Adipocyte (in vitro differentiated cells): ENCODE data around the gene FAM149A.

Source experiments
- DNase-seq: peaks from one replicate; pipeline ENCODE4 v3.0.0-alpha.2; 2015; ENCODE audit warnings: low read depth
- H3K27me3 ChIP-seq: replicated peaks from 2 replicates; pipeline ENCODE4 v1.7.0; 2013; ENCODE audit warnings: mild to moderate bottlenecking, low read length, moderate library complexity; ENCODE audit not compliant: control insufficient read depth, insufficient read depth
- H3K36me3 ChIP-seq: 2 replicates; pipeline ENCODE4 v1.7.0; 2013; ENCODE audit warnings: low read length, mild to moderate bottlenecking, moderate library complexity; ENCODE audit not compliant: control insufficient read depth, insufficient read depth, severe bottlenecking
- H3K4me1 ChIP-seq: 2 replicates; pipeline ENCODE4 v1.7.0; 2013; ENCODE audit warnings: mild to moderate bottlenecking, low read length, moderate library complexity; ENCODE audit not compliant: control insufficient read depth, insufficient read depth
- H3K4me3 ChIP-seq: 2 replicates; pipeline ENCODE4 v1.7.0; 2013; ENCODE audit warnings: mild to moderate bottlenecking, low read length, moderate library complexity
- H3K9ac ChIP-seq: 2 replicates; pipeline ENCODE4 v1.7.0; 2013; ENCODE audit warnings: mild to moderate bottlenecking, low read length, moderate library complexity
- H3K9me3 ChIP-seq: 2 replicates; pipeline ENCODE4 v1.7.0; 2013; ENCODE audit warnings: mild to moderate bottlenecking, low read length, moderate library complexity; ENCODE audit not compliant: control insufficient read depth

FAM149A gene

DNA sequence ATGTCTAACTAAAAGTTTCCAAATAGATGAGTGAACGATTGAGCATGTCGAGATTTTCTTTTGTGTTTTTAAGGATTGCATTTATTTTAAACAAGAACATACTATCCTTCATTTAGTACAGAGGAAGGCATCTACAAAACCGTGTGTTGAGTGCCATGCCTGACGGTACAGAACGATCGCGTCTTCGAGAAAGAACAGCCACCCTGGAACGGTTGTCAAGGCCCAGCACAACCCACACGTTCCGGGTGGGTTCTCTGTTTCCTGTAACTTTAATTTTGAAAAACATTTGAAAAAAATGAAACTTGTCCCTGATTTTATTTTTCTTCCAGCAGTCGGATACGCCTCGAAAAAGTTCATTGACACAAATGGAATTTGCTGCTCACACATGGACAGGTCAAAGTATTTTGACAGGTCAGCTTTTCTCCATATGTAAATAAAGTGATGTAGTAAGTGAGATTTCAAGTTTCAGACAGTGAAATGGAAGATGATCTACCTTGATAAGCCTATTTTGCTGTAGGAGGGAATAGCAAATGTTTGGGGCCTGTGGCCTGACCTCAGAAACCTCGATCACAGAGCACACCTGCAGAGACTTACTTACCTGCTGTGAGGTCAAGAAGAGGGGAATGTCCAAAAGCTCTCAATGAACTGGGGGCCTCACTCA is 62.5 kb downstream of the FAM149A start:
- Histone ChIP-seq H3K36me3 (no peaks in the 10 kb centered on the region), H3K9me3 (no peaks in the 10 kb centered on the region), H3K27me3 (no peaks in the 10 kb centered on the region), H3K4me3 (no peak overlapping the region), H3K4me1 (no peaks in the 10 kb centered on the region), H3K9ac (no peak overlapping the region)
- DNase-seq: no peak

DNA sequence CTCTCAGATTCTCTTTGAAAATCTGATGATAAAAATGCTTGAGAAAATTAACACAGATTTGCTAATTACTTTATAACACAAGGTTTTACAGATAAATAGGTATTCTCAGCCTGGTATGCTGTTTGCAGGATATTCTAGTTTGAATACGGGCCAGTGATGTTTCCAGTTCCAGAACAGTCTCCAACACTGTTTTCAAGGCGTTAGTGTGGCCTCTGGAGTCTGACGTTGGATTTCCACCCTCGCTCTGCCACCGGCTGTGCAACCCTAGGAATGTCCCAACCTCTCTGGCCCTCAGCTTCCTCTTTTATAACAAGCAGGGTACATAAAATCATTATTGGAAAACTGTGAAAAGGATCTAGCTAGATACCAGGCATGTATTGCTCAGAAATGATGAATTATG is 63.1 kb downstream of the FAM149A start:
- Histone ChIP-seq H3K9me3 (no peaks in the 10 kb centered on the region), H3K27me3 (no peaks in the 10 kb centered on the region), H3K9ac (no peak overlapping the region), H3K4me1 (no peaks in the 10 kb centered on the region), H3K36me3 (no peaks in the 10 kb centered on the region), H3K4me3 (no peak overlapping the region)
- no peak for DNase-seq

DNA sequence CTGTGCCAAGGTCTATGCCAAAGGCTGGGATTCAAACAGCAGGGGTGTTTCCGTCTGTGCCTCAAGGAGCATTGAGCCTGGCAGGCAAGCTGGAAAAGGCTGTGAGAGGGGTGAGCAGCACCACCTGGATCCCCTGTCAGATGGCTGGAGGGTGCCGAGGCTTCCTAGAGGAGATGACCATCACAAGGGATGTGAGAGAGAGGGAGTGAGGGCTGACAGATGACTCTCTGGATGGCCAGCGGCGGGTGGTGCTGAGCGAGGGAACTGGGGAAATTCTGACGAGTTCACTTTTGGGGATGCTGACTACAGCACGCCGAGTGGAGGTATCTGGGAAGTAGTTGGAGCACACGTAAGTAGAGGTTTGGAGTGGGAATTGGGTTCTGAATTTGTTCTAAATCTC is 64.2 kb downstream of the FAM149A start:
- Histone ChIP-seq H3K4me3 (no peak overlapping the region), H3K27me3 (no peaks in the 10 kb centered on the region), H3K9me3 (no peaks in the 10 kb centered on the region), H3K9ac (no peak overlapping the region), H3K36me3 (no peaks in the 10 kb centered on the region), H3K4me1 (no peaks in the 10 kb centered on the region)
- DNase-seq: no peak

DNA sequence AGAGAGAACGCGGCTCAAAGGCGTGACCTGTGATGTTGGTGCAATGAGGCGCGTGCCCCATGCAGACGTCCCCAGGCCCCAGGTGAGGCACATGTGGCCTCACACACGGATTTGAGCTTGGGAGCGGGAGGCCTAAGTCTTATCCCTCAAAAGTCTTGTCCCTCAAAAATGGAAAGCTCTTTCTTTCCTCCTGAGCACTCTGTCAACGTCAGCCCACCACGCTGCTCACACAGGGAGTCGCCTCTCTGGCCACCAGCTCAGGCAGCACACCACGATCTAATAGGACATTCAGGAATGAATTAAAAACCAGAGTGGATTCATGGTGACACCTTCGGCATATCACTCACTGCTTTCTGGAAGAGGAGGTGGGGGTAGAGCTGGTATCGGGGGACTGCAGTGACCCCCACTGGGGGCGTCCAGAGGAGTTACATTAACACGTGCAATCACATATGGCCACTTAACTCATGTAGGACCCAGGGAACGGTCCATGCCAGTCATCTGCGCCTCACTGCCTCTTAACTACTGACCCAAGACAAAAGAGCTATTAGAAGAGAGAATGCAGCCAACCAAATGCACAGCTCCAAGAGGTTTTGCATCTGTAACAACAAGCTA is 64.9 kb downstream of the FAM149A start:
- Histone ChIP-seq H3K27me3 (no peaks in the 10 kb centered on the region), H3K9ac (no peak overlapping the region), H3K36me3 (no peaks in the 10 kb centered on the region), H3K4me3 (no peak overlapping the region), H3K9me3 (no peaks in the 10 kb centered on the region), H3K4me1 (no peaks in the 10 kb centered on the region)
- no peak for DNase-seq

DNA sequence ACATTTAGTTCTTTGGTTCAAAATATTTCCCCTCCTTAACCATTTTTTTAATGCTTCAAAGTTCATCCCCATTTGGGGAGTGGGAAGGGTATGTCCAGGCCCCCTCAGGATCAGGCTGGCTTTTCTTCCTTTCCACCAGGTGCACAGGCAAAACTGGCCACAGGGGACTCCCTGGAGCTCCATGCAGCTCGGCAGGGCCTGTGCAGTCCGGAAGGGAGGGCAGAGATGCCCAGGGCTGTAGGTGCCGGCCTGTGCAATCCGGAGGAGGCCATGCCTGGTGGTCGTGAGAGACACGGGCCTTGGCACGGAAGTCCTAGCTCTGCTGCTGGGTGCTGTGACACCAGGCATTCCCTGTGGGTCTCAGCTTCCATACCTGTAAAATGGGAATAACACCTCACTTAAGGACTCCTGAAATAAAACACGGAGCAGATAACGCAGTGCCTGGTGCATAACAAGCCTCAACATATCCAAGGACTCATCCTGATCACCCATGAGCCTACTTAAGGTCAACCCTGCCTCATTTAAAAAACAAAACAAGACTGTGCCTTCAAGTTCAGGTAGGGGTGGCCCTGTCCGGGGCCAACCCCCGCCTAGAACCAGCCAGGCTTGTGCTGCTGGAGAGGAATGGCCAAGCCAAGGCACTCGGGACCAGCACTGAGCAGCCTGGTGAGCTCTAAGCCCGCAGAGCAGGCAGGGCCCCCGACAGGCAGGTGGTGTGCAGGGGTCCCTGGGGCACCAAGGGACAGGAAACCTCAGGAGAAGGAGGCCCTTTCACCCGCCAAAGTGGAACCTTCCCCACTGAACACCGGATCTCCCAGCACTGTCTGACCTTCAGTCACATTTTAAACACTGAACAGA is 65.7 kb downstream of the FAM149A start:
- Histone ChIP-seq H3K9ac (no peak overlapping the region), H3K4me3 (no peak overlapping the region), H3K27me3 (no peaks in the 10 kb centered on the region), H3K36me3 (no peaks in the 10 kb centered on the region), H3K9me3 (no peaks in the 10 kb centered on the region), H3K4me1 (no peaks in the 10 kb centered on the region)
- DNase-seq: no peak

DNA sequence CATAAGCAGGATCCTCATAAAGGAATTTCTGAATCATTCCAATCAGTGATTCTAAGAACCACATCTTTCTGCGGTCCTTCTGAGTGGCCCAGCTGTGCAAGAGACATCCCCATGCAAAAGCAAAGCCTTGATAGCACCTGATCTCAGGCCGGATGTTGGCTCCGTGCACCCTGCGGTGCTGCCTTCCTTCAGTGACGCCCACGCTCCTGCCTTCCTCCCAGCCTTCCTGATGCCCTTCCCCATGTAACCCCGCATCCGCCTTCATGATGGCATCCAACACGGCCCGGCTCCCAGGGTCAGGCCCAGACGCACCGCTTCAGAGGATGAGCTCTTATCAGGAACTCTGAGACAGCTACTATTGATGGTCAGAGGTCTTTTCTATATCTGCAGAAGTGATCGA is 66.5 kb downstream of the FAM149A start:
- no peak overlapping the region for H3K4me3 ChIP-seq
- no peaks in the 10 kb centered on the region for H3K27me3 ChIP-seq
- no peaks in the 10 kb centered on the region for H3K36me3 ChIP-seq
- H3K9ac ChIP-seq: no peak overlapping the region
- no peaks in the 10 kb centered on the region for H3K4me1 ChIP-seq
- no peak for DNase-seq
- H3K9me3 ChIP-seq: no peaks in the 10 kb centered on the region

DNA sequence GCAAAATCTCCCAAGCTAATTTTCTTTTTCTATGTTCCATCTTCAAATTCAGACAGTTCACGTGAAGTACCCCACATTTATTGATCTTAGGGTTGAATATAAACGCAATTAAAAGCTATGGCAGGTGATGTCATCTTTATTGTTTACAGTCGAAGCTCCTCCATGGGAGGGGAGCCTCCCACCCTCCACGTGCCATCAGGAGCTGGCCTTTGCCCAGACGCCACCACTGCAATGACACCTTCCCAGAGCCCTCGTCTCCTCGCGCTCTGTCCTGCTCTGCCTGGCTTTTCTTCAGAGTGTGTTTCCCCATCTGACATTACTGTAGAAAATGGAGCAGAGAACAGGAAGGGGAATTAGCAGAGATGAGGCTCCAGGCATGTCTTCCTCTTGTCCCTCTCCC is 68.0 kb downstream of the FAM149A start:
- no peaks in the 10 kb centered on the region for H3K27me3 ChIP-seq
- no peaks in the 10 kb centered on the region for H3K36me3 ChIP-seq
- H3K4me1 ChIP-seq: no peaks in the 10 kb centered on the region
- no peak for DNase-seq
- no peak overlapping the region for H3K9ac ChIP-seq
- no peaks in the 10 kb centered on the region for H3K9me3 ChIP-seq
- no peak overlapping the region for H3K4me3 ChIP-seq

DNA sequence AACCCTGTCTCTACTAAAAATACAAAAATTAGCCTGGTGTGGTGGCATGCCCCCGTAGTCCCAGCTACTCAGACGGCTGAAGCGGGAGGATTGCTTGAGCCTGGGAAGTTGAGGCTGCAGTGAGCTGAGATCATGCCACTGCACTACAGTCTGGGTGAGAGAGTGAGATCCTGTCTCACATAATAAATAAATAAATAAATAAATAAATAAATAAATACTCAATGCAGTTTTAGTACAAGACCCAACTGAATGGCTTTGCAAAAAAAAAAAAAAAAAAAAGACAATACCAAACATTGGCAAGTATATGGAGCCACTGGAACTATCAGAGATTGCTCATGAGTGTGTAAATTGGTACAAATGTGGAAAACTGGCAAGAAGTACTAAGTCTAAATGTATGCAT is 83.6 kb downstream of the FAM149A start:
- no peak for DNase-seq
- no peaks in the 10 kb centered on the region for H3K27me3 ChIP-seq

DNA sequence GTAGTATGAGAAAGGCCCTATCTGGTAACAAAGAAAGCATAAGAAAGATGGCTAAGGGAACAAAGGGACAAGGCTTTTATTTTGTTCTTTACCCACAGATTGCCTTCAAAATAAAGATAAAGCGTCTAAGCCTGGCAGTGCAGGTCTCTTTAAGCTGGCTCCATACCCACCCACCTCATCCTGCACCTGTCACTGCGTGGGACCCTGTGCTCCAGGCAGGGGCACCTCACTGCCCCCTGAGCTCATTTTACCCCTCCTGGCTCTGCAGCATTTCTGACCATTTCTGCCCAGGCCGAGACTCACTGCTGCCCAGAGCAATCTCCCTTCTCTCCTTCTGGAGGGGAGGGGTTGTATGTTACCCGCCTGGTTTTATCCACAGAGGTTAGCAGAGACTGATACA is 85.2 kb downstream of the FAM149A start:
- no peak overlapping the region for H3K4me3 ChIP-seq

More for the DNA sequence above, 83.6 kb downstream of the FAM149A start:
- H3K4me1 ChIP-seq: peaks cover 14% of the 10 kb centered on the region
- H3K36me3 ChIP-seq: no peaks in the 10 kb centered on the region
- H3K9me3 ChIP-seq: no peaks in the 10 kb centered on the region
- no peak overlapping the region for H3K4me3 ChIP-seq
- no peak overlapping the region for H3K9ac ChIP-seq

DNA sequence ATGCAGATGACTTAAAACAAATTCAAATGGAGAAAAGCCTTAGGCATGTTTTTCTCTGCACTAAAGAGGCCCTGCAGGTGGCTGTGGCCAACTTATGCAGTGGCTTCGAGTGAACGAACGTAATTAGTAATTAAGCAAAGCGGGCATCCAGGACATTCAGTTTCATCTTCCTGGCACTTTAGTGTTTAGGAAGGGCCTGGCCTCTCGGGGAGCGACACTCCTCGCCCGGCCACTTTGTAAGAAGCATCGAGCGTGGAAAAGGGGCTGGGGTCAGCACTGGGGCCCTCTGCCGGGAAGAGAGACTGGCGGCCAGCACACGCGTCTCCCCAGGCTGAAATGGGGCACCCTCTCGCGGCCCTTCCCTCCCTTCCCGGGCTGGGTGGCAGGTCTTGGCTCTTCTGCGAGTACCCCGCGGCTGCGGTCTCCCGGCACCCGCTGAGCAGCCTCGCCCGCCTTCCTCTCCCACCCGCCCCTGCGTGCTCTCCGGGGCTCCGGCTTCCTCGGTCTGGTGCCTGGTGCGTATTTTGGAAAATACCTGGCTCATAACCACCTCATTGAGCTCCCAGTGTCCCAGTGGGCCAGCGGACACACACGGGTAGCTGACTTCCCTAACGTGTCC is 86.2 kb downstream of the FAM149A start:
- Histone ChIP-seq H3K9me3 (no peaks in the 10 kb centered on the region), H3K4me1 (peaks cover 14% of the 10 kb centered on the region)
- peak; percentile 69 for DNase-seq

More for the DNA sequence above, 85.2 kb downstream of the FAM149A start:
- no peaks in the 10 kb centered on the region for H3K9me3 ChIP-seq
- no peaks in the 10 kb centered on the region for H3K36me3 ChIP-seq
- H3K27me3 ChIP-seq: no peaks in the 10 kb centered on the region
- DNase-seq: no peak
- H3K4me1 ChIP-seq: peaks cover 14% of the 10 kb centered on the region
- peak overlapping the region; percentile 86 for H3K9ac ChIP-seq

More for the DNA sequence above, 86.2 kb downstream of the FAM149A start:
- peak overlapping the region; percentile 86 for H3K9ac ChIP-seq
- no peaks in the 10 kb centered on the region for H3K27me3 ChIP-seq
- H3K4me3 ChIP-seq: peak overlapping the region; percentile 89
- peaks cover 5% of the 10 kb centered on the region for H3K36me3 ChIP-seq
